GM12864 (cell line): ENCODE data around the gene CIBAR2.

Experiments used
- DNase-seq: peaks from one replicate; pipeline ENCODE4 v3.0.0-alpha.2; 2011; ENCODE audit warnings: low read depth
- H3K4me3 ChIP-seq: 2 replicates; pipeline ENCODE4 v1.5.1; 2011; ENCODE audit warnings: mild to moderate bottlenecking, low read depth, low read length, control low read depth
- CTCF ChIP-seq: IDR thresholded peaks from 2 replicates; pipeline ENCODE4 v1.5.1; 2011; ENCODE audit warnings: low read depth, mild to moderate bottlenecking, moderate library complexity, low read length, control low read depth, inconsistent platforms; ENCODE audit errors: missing control alignments

CIBAR2 gene

GRCh38 chr16:85094176-85094805, 18.0 kb downstream of the CIBAR2 start:
- no peak overlapping the region for H3K4me3 ChIP-seq
- no peak for DNase-seq
- no peak for TF ChIP-seq CTCF

- no peak for DNase-seq
- no peak for TF ChIP-seq CTCF
- H3K4me3 ChIP-seq: no peak overlapping the region
Observed at GRCh38 chr16:85093705-85094104, 18.6 kb downstream of the CIBAR2 start.

GRCh38 chr16:85092851-85093250, 19.4 kb downstream of the CIBAR2 start:
- DNase-seq: no peak
- H3K4me3 ChIP-seq: no peak overlapping the region
- no peak for TF ChIP-seq CTCF

GRCh38 chr16:85092309-85092708, 20.0 kb downstream of the CIBAR2 start:
- no peak for TF ChIP-seq CTCF

GRCh38 chr16:85091522-85091910, 20.8 kb downstream of the CIBAR2 start:
- DNase-seq: no peak
- H3K4me3 ChIP-seq: no peak overlapping the region
- no peak for TF ChIP-seq CTCF

More at GRCh38 chr16:85092309-85092708, 20.0 kb downstream of the CIBAR2 start:
- DNase-seq: no peak
- H3K4me3 ChIP-seq: no peak overlapping the region

GRCh38 chr16:85090873-85091521, 21.3 kb downstream of the CIBAR2 start:
- TF ChIP-seq CTCF: no peak
- no peak for DNase-seq
- no peak overlapping the region for H3K4me3 ChIP-seq

- no peak for DNase-seq
- H3K4me3 ChIP-seq: no peak overlapping the region
Observed at GRCh38 chr16:85090181-85090580, 22.1 kb downstream of the CIBAR2 start.

More at GRCh38 chr16:85090181-85090580, 22.1 kb downstream of the CIBAR2 start:
- no peak for TF ChIP-seq CTCF
